Lower leg skin (tissue), 4 donors: ENCODE results near the gene SYTL2. TPM values are rescaled to one million over a fixed set of nuclear protein-coding genes. Genes with fewer than 3 reads are reported as not detected.
"Not testable (repeated sequence)": the region's sequence is repeated elsewhere in the genome, so short reads cannot be mapped to it uniquely, and the experiment has no call there.

Source experiments
- DNase-seq, 2 donors: peaks; one replicate each; pipeline ENCODE4 v3.0.0-alpha.2; 2019; ENCODE audit warnings: low spot score in 2 of 2
- H3K4me3 ChIP-seq: fragments of 200-600 bp; sonication (generic); 2 replicates; pipeline ENCODE4 v1.5.1; 2017; ENCODE audit warnings: mild to moderate bottlenecking, low read depth; ENCODE audit not compliant: poor library complexity, severe bottlenecking
- CTCF ChIP-seq, 3 donors: fragments of 450-650 bp; IDR thresholded peaks; one replicate each; pipeline ENCODE4 v1.5.1; 2016; ENCODE audit warnings: antibody characterized with exemption in 3 of 3, mild to moderate bottlenecking in 3 of 3, moderate library complexity in 2 of 3
- POLR2A ChIP-seq, 2 donors: fragments of 450-650 bp; IDR thresholded peaks; one replicate each; pipeline ENCODE4 v1.6.1; 2016 to 2017; ENCODE audit warnings: antibody characterized with exemption in 2 of 2, mild to moderate bottlenecking in 1 of 2, moderate library complexity in 1 of 2
- WGBS, 2 donors: methylation state at CpG; one replicate each; pipeline ENCODE4 v1.1.5; 2018; 5-methylcytosine and 5-hydroxymethylcytosine counted together
- intact Hi-C: fragments of 100-400 bp; cut with DNase I; formaldehyde crosslinking; loops from one replicate; pipeline ENCODE4 v1.15.0; 2023; ENCODE audit warnings: low total_unique reads
- total RNA-seq, 4 donors: library from RNA; depleted of rRNA; stranded (reverse); fragments of >200 nt; gene quantifications; one replicate each; pipeline ENCODE4 v1.1.0, GENCODE V29; 2016

The SYTL2 gene
- total RNA-seq, 4 donors from 2014 or later = 4.2 to 13.2 (median 8.9) TPM

- 65 to 66% methylated on average over 6 of the region's 6 CpGs for WGBS, 2 donors
- no peak for TF ChIP-seq POLR2A (IDR thresholded peaks at IDR 0.05)
- no peak for TF ChIP-seq CTCF (IDR thresholded peaks at IDR 0.05)
- no peak overlapping the region for H3K4me3 ChIP-seq
- no peak for DNase-seq
- intact Hi-C loops = no loop called here
These were observed 26.3 kb downstream of the SYTL2 start for GRCh38 chr11:85784480-85785265.

GRCh38 chr11:85783758-85784157 is 27.2 kb downstream of the SYTL2 start:
- no peak overlapping the region for H3K4me3 ChIP-seq
- 83 to 85% methylated on average over 1 of the region's 1 CpG for WGBS, 2 donors
- no peak for TF ChIP-seq CTCF (IDR thresholded peaks at IDR 0.05)
- TF ChIP-seq POLR2A (IDR thresholded peaks at IDR 0.05) = no peak
- no peak for DNase-seq
- intact Hi-C loops = no loop called here

GRCh38 chr11:85780780-85781517 is 30.0 kb downstream of the SYTL2 start:
- 81 to 83% methylated on average over 3 of the region's 3 CpGs for WGBS, 2 donors
- intact Hi-C loops, DNase-seq, H3K4me3 ChIP-seq: not testable (repeated sequence)

- intact Hi-C loops = no loop called here
- DNase-seq = no peak
- TF ChIP-seq CTCF (IDR thresholded peaks at IDR 0.05) (no peak), POLR2A (IDR thresholded peaks at IDR 0.05) (no peak)
- H3K4me3 ChIP-seq = no peak overlapping the region
- 76 to 81% methylated on average over 3 of the region's 3 CpGs for WGBS, 2 donors
These were observed 30.8 kb downstream of the SYTL2 start for GRCh38 chr11:85779956-85780640.

- DNase-seq, H3K4me3 ChIP-seq, intact Hi-C loops: not testable (repeated sequence)
- 65% methylated on average over 3 of the region's 3 CpGs for WGBS, 2 donors
These were observed 33.4 kb downstream of the SYTL2 start for GRCh38 chr11:85777603-85777972.

- no peak overlapping the region for H3K4me3 ChIP-seq
- TF ChIP-seq CTCF (IDR thresholded peaks at IDR 0.05) = no peak
- 55 to 67% methylated on average over 1 of the region's 1 CpG for WGBS, 2 donors
- DNase-seq = no peak
- intact Hi-C loops = no loop called here
These were observed 33.9 kb downstream of the SYTL2 start for GRCh38 chr11:85776951-85777602.
